Pulmonary artery endothelial cell (primary cell): ENCODE measurements around the gene SLC35A2. TPM values are rescaled to one million over a fixed set of nuclear protein-coding genes. Genes with fewer than 3 reads are reported as not detected.
A peak's percentile ranks its signal among the peaks of the same experiment; 100 is the strongest.

ENCODE experiments used
- DNase-seq: peaks from one replicate; pipeline ENCODE4 v3.0.0-alpha.2; 2011; ENCODE audit warnings: low read depth, low spot score
- total RNA-seq: library from RNA; depleted of rRNA; stranded (reverse); fragments of >200 nt; gene quantifications from 2 replicates; pipeline ENCODE4 v1.2.3, GENCODE V29; 2014

SLC35A2 gene
- total RNA-seq: 11.6 and 13.5 TPM in 2 replicates

DNA sequence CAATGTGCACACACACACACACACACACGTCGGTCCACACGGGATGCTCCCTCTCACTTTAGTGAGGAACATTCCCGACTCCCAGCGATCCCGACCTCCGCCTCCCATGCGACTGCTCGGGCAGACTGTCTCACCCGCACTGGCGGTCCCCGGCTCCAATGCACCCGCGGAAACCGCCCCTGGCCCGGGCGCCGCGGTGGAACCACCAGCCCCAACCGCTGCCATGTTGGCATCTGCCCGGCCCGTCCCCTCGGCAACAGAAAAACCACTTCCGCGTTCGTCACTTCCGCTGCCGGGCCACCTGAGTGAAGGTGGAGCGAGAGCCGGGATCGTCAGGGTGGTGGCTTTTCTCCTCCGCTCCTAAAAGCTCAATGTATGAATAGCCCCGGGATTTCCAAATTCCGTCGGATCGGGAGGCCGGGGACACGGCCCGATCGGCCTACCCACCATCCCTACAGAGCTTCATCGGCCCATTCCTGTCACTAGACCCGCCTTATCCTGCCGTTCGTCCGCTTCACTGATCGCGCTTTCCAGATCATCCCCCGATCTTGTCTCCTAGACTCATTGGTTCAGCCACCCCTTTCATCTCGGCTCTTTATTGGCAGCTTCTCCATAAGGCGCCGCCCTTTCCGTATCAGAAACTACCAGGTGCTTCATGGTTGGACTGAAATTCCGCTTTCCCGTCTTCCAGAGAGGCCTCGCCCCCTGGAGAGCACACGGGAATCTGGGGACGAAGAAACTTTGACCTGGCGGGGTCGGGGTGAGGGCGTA lies at the start of gene SLC35A2:
Gene SLC35A2, minus strand, starts transcription at position 235 of the 771 bp plus-strand sequence. Its CDS starts 10 bp downstream, at position 225.
- peak; percentile 36 for DNase-seq

DNA sequence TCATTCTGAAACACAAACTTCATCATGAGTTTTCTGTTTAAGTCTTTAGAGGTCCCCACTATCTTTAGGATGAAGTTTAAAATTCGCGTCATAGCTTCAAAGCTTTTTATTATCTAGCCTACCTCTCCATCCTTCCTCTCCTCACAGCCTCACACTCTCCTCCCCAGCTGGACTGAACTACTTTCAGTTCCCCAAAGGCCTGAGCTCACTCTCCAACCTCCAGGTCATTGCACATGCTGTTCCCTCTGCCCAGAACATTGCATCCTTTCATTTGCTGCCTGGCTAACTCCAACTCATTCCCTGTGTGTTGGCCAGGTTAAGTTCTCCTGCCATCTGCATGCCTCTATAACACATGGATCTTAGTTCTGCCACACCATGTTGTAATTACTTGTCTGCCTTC lies 48.8 kb upstream of the SLC35A2 start:
- no peak for DNase-seq

GRCh38 chrX:48958635-48959094 lies 47.2 kb upstream of the SLC35A2 start:
- no peak for DNase-seq

- peak; percentile 92 for DNase-seq
These were observed 46.6 kb upstream of the SLC35A2 start for GRCh38 chrX:48957827-48958634.

GRCh38 chrX:48957477-48957826 lies 46.0 kb upstream of the SLC35A2 start, which contains the start of gene OTUD5:
Gene OTUD5, minus strand, starts transcription at chrX:48957607. Its CDS starts 37 bp downstream, at chrX:48957570.
- DNase-seq: no peak

GRCh38 chrX:48956728-48957414 lies 45.4 kb upstream of the SLC35A2 start:
- DNase-seq: no peak

DNA sequence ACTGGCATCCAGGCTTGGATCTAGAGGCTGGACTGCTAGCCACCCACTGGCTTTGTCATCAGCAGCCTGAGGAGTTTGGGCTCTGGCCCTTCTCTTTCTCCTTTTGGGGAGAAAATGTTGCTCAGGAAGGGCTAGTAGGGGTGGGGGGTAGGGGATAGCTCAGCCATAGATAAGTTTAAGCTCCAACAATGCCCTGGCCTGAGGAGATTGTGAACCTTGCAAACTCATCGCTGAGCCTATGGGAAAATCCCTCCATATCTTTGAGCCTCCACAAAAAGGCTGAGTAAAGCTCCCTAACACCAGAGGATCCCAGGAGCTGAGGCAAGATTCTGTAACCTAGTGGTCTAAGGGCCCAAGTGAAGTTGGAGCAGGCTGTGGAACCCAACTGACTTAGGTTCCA lies 37.1 kb upstream of the SLC35A2 start:
- DNase-seq: no peak

DNA sequence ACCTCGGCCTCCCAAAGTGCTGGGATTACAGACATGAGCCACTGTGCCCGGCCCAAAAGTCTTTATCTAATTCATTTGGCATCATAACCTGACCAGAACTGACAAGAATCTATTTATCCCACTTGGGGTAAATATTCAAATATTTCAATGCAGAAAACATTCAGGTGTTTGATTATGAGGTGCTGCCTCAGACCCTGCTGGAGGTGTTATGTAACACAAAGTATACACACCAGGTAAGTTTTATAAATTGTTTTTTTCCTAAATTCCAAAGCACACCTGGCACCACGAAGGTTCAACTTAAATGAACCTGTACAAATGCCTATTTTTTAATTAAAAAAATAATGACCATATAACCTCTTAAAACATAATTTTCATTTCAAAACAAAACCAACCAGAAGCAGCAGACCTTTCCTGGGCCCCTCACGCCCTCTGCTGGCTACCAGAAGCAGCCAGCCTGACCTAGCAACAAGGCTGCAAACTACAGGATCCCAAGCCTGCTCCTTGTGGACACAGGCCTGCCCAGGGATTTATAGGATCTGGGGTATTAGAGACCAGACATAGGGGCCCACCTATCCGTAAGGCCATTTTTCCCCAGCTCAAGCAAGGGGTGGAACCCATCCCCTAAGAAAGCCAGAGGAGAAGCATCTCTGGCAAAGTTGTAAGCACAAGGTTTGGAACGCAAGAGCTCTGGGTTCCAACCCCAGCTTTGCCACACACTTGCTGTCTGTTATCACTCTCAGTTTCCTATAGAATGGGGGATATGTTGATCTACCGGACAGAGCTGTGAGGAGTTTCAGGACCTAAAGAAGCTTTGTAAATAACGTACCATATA lies 34.3 kb upstream of the SLC35A2 start:
- DNase-seq: no peak

GRCh38 chrX:48942895-48943294 lies 31.4 kb upstream of the SLC35A2 start:
- no peak for DNase-seq

DNA sequence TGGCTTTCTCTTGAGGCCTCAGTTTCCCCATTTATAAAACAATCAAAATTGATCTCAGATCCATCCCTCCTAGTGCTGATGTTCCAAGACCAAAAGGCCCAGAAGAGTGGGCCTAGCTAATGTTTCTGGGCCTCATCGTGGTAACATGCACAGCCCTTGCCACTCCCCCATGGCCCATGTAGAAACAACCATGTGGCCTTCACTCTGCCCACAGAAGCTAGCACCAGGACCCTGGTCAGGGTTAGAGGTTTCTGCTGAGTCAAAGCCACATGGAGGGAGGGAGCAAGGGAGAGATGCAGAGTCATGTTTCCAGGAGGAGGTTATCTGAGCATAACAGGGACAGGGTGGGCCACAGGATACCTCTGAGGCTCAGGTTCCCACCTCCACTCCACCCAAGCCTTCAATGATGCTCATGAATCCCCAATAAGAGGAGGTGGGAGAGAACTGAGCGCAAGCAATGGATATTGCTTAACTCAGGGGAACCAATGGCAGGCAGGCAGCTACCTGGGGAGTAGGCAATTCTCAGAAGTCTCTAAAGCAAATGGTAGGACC lies 29.0 kb upstream of the SLC35A2 start:
- DNase-seq: no peak

DNA sequence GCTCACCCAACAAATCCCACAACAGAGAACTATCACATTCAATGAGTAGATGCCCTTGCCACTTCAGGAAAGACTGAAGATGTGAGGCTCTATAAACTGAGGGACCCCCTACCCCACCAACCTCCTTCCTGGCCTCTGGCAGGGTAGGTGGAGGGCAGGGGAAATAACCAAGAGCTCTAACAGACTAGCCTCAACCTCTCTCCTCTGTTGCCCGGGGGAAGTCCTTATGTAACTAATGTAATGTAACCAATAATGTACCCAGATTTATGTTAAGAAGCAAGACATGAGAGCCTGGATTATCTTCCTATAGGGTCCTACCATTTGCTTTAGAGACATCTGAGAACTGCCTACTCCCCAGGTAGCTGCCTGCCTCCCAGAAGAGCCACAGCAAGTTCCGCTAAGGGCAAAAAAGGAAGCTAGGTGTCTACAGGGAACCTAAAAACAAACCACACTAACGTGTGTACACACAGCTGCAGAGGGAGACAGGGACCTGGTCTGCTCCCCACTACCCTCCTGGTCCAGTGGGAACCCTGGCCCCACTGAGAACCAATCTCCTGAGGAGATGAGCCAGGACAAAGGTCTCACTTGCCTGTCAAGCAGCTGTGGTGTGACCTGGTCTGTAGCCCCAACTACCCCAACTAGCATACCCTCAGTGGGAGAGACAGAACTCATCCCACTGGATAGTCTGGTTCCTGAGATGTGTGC lies 28.2 kb upstream of the SLC35A2 start:
- DNase-seq: no peak

GRCh38 chrX:48938721-48939425 lies 27.4 kb upstream of the SLC35A2 start:
- DNase-seq: no peak

- DNase-seq: no peak
These were observed 25.8 kb upstream of the SLC35A2 start for GRCh38 chrX:48937054-48937907.

GRCh38 chrX:48936429-48937053 lies 25.1 kb upstream of the SLC35A2 start:
- DNase-seq: no peak

DNA sequence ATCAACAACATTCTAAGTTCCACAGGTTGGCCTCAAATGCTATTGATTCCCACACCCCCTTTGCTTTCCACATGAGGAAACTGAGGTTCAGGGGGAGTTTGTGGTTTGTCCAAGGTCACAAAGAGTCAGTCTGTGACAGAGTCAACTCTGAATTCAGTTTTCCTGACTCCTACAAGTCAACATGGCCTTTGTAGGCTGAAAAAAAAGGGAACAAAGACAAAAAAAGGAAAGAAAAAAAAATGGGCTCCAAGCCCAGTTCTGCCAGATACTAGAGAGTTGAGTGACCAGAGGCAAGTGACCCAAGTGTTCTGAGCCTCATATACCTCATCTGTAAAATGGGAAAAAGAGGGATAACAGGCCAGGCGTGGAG lies 23.8 kb upstream of the SLC35A2 start:
- DNase-seq: no peak

GRCh38 chrX:48934581-48935300 lies 23.3 kb upstream of the SLC35A2 start:
- no peak for DNase-seq

GRCh38 chrX:48933757-48934156 lies 22.3 kb upstream of the SLC35A2 start:
- no peak for DNase-seq
